Kidney (tissue), 14 donors: ENCODE measurements around the gene C16orf89. TPM values are rescaled to one million over a fixed set of nuclear protein-coding genes. Genes with fewer than 3 reads are reported as not detected.

Source experiments
- DNase-seq, 5 donors: peaks; one replicate each; pipeline ENCODE4 v3.0.0-alpha.2; 2013 to 2020
- FAIRE-seq: peaks from 2 replicates; lab custom pipeline; 2012; peaks lifted over from hg19 to GRCh38; lab: Jason Lieb, UNC
- H3K27ac ChIP-seq, 2 donors: one replicate each; pipeline ENCODE4 v1.7.0; 2013; ENCODE audit warnings: low read depth in 2 of 2, low read length in 2 of 2, inconsistent platforms in 1 of 2
- H3K27me3 ChIP-seq: one replicate; pipeline ENCODE4 v1.7.1; 2013; ENCODE audit warnings: low read length, inconsistent platforms; ENCODE audit not compliant: control insufficient read depth, insufficient read depth
- H3K36me3 ChIP-seq, 3 donors: one replicate each; pipeline versions ENCODE4 v1.7.0 to v1.7.1; 2013; ENCODE audit warnings: low read length in 3 of 3, control low read depth in 1 of 3, inconsistent platforms in 1 of 3; ENCODE audit not compliant: insufficient read depth in 3 of 3, control insufficient read depth in 2 of 3
- H3K4me1 ChIP-seq, 3 donors: one replicate each; pipeline versions ENCODE4 v1.7.0 to v1.7.1; 2013; ENCODE audit warnings: low read length in 3 of 3, inconsistent platforms in 1 of 3, low read depth in 1 of 3; ENCODE audit not compliant: control insufficient read depth in 2 of 3, insufficient read depth in 2 of 3
- H3K4me3 ChIP-seq, 3 donors: one replicate each; pipeline versions ENCODE4 v1.7.0 to v1.8.1; 2013; ENCODE audit warnings: low read length in 3 of 3, control low read depth in 1 of 3, inconsistent platforms in 1 of 3
- H3K9ac ChIP-seq, 3 donors: one replicate each; pipeline versions ENCODE4 v1.7.0 to v1.7.1; 2013; ENCODE audit warnings: low read length in 3 of 3, control low read depth in 1 of 3, inconsistent platforms in 1 of 3
- H3K9me3 ChIP-seq, 3 donors: one replicate each; pipeline versions ENCODE4 v1.7.0 to v1.7.1; 2013; ENCODE audit warnings: low read length in 3 of 3, control low read depth in 1 of 3, inconsistent platforms in 1 of 3; ENCODE audit not compliant: control insufficient read depth in 2 of 3, insufficient read depth in 1 of 3
- intact Hi-C: fragments of 100-400 bp; cut with DNase I; formaldehyde crosslinking; loops from one replicate; pipeline ENCODE4 v1.11.1; 2022
- polyA plus RNA-seq: library from polyadenylated mRNA; stranded (reverse); fragments of 350-450 nt; fragmentation: Illumina TruSeq; extraction: RNeasy Lipid Tissue Mini Kit (QIAGEN cat#74804); gene quantifications from one replicate; pipeline ENCODE4 v1.2.3, GENCODE V29; 2014; ENCODE audit warnings: low read depth, low replicate concordance; ENCODE audit not compliant: insufficient read depth
- total RNA-seq: library from RNA; stranded (reverse); fragmentation: NEBNext Ultra II Directional; extraction: Animal tissue kit (Norgen Biotek cat#: 25700); gene quantifications from one replicate; pipeline ENCODE4 v1.2.1, GENCODE V29; 2021
- TF ChIP-seq, protein P1 (sequence below): IDR thresholded peaks from 3 replicates; pipeline ENCODE4 v1.5.1; 2012; ENCODE audit warnings: mild to moderate bottlenecking, moderate library complexity, borderline replicate concordance; ENCODE audit not compliant: insufficient read depth; ENCODE audit errors: extremely low read depth
- donor health status: control.
- donor health status: control.
- donor health status: control.
- donor health status: control.
- donor health status: control.
- donor health status: DM: yes; HTN: yes; CAD: no.
- donor health status: Normal renal cell carcinoma (clear cell type).

C16orf89 gene
- total and polyA plus RNA-seq, 2 donors from 2014 or later = 5.4 to 68.4 TPM

DNA sequence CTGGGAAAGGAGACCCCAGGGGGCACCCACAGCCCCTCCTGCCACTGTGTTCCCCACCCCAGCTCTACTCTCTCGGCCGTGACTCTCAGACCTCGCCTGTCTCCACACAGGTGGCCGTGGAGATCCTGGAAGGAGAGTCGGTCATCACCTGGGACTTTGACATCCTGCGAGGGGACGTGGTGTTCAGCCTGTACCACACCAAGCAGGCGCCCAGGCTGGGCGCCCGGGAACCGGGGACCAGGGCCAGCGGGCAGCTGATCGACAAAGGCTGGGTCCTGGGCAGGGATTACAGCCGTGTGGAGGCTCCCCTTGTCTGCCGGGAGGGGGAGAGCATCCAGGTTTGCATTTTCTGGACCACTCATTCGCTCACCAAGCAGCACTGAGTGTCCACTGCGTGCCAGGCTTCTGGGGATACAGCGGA lies 57.4 kb downstream of the C16orf89 start:
- H3K27ac ChIP-seq = no peak overlapping the region
- no peak overlapping the region for H3K4me3 ChIP-seq
- intact Hi-C loops = no loop called here
- TF ChIP-seq, protein P1, sequence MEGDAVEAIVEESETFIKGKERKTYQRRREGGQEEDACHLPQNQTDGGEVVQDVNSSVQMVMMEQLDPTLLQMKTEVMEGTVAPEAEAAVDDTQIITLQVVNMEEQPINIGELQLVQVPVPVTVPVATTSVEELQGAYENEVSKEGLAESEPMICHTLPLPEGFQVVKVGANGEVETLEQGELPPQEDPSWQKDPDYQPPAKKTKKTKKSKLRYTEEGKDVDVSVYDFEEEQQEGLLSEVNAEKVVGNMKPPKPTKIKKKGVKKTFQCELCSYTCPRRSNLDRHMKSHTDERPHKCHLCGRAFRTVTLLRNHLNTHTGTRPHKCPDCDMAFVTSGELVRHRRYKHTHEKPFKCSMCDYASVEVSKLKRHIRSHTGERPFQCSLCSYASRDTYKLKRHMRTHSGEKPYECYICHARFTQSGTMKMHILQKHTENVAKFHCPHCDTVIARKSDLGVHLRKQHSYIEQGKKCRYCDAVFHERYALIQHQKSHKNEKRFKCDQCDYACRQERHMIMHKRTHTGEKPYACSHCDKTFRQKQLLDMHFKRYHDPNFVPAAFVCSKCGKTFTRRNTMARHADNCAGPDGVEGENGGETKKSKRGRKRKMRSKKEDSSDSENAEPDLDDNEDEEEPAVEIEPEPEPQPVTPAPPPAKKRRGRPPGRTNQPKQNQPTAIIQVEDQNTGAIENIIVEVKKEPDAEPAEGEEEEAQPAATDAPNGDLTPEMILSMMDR = no peak
- H3K4me1 ChIP-seq = no peaks in the 10 kb centered on the region
- H3K9me3 ChIP-seq = no peaks in the 10 kb centered on the region
- DNase-seq (peak in 1 of 5 donors; percentile 45), FAIRE-seq (no peak)
- no peaks in the 10 kb centered on the region for H3K27me3 ChIP-seq
- H3K36me3 ChIP-seq = no peaks in the 10 kb centered on the region
- H3K9ac ChIP-seq = no peak overlapping the region

- intact Hi-C loops = no loop called here
- H3K4me1 ChIP-seq = no peaks in the 10 kb centered on the region
- TF ChIP-seq, protein P1 = no peak
- no peaks in the 10 kb centered on the region for H3K36me3 ChIP-seq
- peak in 1 of 5 donors; percentile 31 for DNase-seq
- H3K9me3 ChIP-seq = no peaks in the 10 kb centered on the region
- FAIRE-seq = no peak
- H3K27me3 ChIP-seq = no peaks in the 10 kb centered on the region
- H3K4me3 ChIP-seq = no peak overlapping the region
- no peak overlapping the region for H3K27ac ChIP-seq
- no peak overlapping the region for H3K9ac ChIP-seq
Observed at GRCh38 chr16:5007256-5007655, 58.5 kb downstream of the C16orf89 start.

DNA sequence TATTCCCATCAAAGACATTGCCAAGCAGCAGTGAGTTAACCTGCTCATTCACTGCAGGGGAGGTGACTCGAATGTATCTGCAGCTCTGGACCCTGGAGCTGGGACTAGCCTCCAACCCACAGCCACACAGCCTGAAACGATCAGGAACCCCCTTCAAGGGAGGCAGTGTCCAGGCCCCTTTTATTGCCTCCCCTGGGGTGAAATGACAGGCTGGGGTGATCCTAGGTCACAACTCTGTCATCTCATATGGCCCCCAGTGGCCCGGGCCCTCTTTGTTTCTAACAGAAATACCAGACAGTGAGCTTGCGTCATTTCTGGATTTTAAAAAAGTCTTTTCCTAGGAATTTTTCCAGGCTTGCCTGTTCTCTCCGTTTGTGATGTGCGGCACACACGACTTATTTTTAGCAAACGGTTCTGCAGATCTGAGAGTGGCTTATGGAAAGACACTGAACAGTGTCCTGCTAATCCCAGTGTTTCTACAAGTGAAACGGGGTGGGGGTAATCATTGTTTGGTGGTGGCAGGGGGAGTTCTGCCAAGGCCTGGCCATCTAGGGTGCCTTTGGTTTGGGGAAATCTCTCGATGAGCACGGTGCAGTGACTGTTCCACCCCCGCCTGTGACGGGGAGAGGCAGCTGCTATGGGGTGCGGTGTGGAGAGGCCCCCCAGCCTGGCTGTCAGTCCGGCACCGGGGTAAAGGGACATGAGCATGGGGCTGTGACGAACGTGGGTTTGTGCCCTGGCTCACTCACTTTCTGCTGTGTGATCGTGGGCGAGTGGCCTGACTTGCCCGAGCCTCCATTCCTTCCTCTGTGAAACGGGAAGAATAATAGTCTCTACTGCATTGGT lies 59.2 kb downstream of the C16orf89 start:
- Histone ChIP-seq H3K4me3 (no peak overlapping the region), H3K36me3 (no peaks in the 10 kb centered on the region), H3K9me3 (no peaks in the 10 kb centered on the region), H3K4me1 (no peaks in the 10 kb centered on the region), H3K27me3 (no peaks in the 10 kb centered on the region), H3K27ac (no peak overlapping the region), H3K9ac (no peak overlapping the region)
- FAIRE-seq = no peak
- TF ChIP-seq, protein P1 = no peak
- peak in 1 of 5 donors; percentile 60 for DNase-seq
- intact Hi-C loops = no loop called here
